Spleen (tissue), 7 donors: ENCODE measurements around the gene MAP3K5.

Experiments
- CTCF ChIP-seq, 11 experiments: fragments of 200-600 bp in 7 of 11; fragments of 450-650 bp in 4 of 11; sonication (generic) in 4 of 11; IDR thresholded peaks in 8 of 11; conservative IDR thresholded peaks in 3 of 11; 1 replicate in 7 of 11; 2 replicates in 4 of 11; pipeline versions ENCODE4 v1.4.0 to v1.8.0; 2016 to 2021; ENCODE audit warnings: antibody characterized with exemption in 11 of 11, inconsistent platforms in 4 of 11, mild to moderate bottlenecking in 1 of 11
- POLR2A ChIP-seq, 3 donors: fragments of 450-650 bp; IDR thresholded peaks; one replicate each; pipeline ENCODE4 v1.5.1; 2017; ENCODE audit warnings: antibody characterized with exemption in 3 of 3, mild to moderate bottlenecking in 1 of 3
- POLR2AphosphoS5 ChIP-seq, 3 donors: sonication (generic); formaldehyde crosslinking; IDR thresholded peaks; one replicate each; pipeline ENCODE4 v1.5.1; 2017; ENCODE audit warnings: antibody characterized with exemption in 3 of 3
- donor health status: DM: no; HTN: no; CAD: no; lungs with moderate emphysema.
- donor health status: DM: no; HTN: no; CAD: no.
- donor health status: DM: no; HTN: no; CAD: no.

DNA sequence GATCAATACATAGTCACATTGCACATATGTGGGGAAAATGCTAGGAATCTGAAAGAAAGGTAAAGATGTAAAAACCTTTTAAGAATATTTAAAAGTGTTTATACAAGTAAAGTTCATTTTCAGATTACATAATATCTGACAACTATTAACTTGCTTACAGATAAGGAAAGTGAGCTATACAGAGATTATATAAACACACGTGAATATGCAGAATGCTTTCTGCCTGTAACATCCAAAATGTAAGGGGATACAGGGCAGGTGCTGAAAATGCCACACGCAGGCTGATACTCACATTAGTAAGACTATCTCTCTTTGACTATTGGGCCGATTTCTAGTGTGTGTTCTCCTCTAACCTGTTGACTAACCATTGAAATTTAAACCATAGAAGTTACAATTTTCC is 224.1 kb downstream of the MAP3K5 start:
- TF ChIP-seq CTCF (IDR thresholded peaks at IDR 0.05 in 8 of 11, conservative IDR thresholded peaks at IDR 0.05 in 3 of 11) (no peak), POLR2AphosphoS5 (IDR thresholded peaks at IDR 0.05) (no peak), POLR2A (IDR thresholded peaks at IDR 0.05) (no peak)
